GM23338 (cell line): ENCODE data around the gene MOB3B. TPM values are rescaled to one million over a fixed set of nuclear protein-coding genes. Genes with fewer than 3 reads are reported as not detected.

Source experiments
- ATAC-seq: fragments of 200-7000 bp; cut with Tn5 transposase; 3 replicates; pipeline ENCODE4 v1.9.1; 2020
- DNase-seq: peaks from one replicate; pipeline ENCODE4 v3.0.0-alpha.2; 2015; ENCODE audit warnings: low spot score
- H2AFZ ChIP-seq: fragments of 200-600 bp; sonication (generic); 2 replicates; pipeline ENCODE4 v1.8.0; 2016; ENCODE audit warnings: antibody characterized with exemption, mild to moderate bottlenecking, moderate library complexity
- H3F3A ChIP-seq: fragments of 200-600 bp; sonication (generic); replicated peaks from 2 replicates; pipeline ENCODE4 v1.8.0; 2017; ENCODE audit warnings: antibody characterized with exemption, mixed run types, low read depth
- H3K27ac ChIP-seq: fragments of 200-600 bp; sonication (generic); 2 replicates; pipeline ENCODE4 v1.6.1; 2016; ENCODE audit warnings: low read depth
- H3K27me3 ChIP-seq: fragments of 200-600 bp; sonication (generic); 2 replicates; pipeline ENCODE4 v1.8.0; 2016; ENCODE audit warnings: mild to moderate bottlenecking, mixed run types, moderate library complexity; ENCODE audit not compliant: insufficient read depth
- H3K36me3 ChIP-seq: fragments of 200-600 bp; sonication (generic); 2 replicates; pipeline ENCODE4 v1.8.0; 2016; ENCODE audit warnings: mild to moderate bottlenecking; ENCODE audit not compliant: insufficient read depth
- H3K4me1 ChIP-seq: fragments of 200-600 bp; sonication (generic); 2 replicates; pipeline ENCODE4 v1.8.0; 2016; ENCODE audit warnings: mild to moderate bottlenecking, moderate library complexity; ENCODE audit not compliant: insufficient read depth
- H3K4me2 ChIP-seq: fragments of 200-600 bp; sonication (generic); 2 replicates; pipeline ENCODE4 v1.7.1; 2017; ENCODE audit warnings: mixed run types
- H3K4me3 ChIP-seq: fragments of 200-600 bp; sonication (generic); 2 replicates; pipeline ENCODE4 v1.6.1; 2016; ENCODE audit warnings: mixed run types
- H3K79me2 ChIP-seq: fragments of 200-600 bp; sonication (generic); replicated peaks from 2 replicates; pipeline ENCODE4 v1.8.0; 2017; ENCODE audit warnings: mild to moderate bottlenecking; ENCODE audit not compliant: insufficient read depth
- H3K9me2 ChIP-seq: fragments of 200-600 bp; sonication (generic); 2 replicates; pipeline ENCODE4 v1.8.0; 2017; ENCODE audit not compliant: insufficient read depth
- H4K20me1 ChIP-seq: fragments of 200-600 bp; sonication (generic); replicated peaks from 2 replicates; pipeline ENCODE4 v1.8.0; 2017; ENCODE audit warnings: mild to moderate bottlenecking; ENCODE audit not compliant: insufficient read depth
- H3K27ac Mint-ChIP-seq: 2 replicates; pipeline ENCODE4 v1.8.0; 2020; ENCODE audit warnings: inconsistent platforms, mild to moderate bottlenecking, moderate library complexity, mixed read lengths
- H3K27me3 Mint-ChIP-seq: 3 replicates; pipeline ENCODE4 v1.8.0; 2022; ENCODE audit warnings: low read depth, mild to moderate bottlenecking, moderate library complexity, mixed read lengths, inconsistent platforms; ENCODE audit not compliant: insufficient read depth, poor library complexity
- H3K36me3 Mint-ChIP-seq: 3 replicates; pipeline ENCODE4 v1.8.0; 2021; ENCODE audit warnings: low read depth, mild to moderate bottlenecking, inconsistent platforms, moderate library complexity, mixed read lengths
- H3K4me1 Mint-ChIP-seq: 3 replicates; pipeline ENCODE4 v1.8.0; 2020; ENCODE audit warnings: mild to moderate bottlenecking, inconsistent platforms, mixed read lengths
- H3K4me3 Mint-ChIP-seq: 3 replicates; pipeline ENCODE4 v1.8.0; 2021; ENCODE audit warnings: moderate library complexity, mild to moderate bottlenecking, inconsistent platforms, mixed read lengths
- H3K9me3 Mint-ChIP-seq: 3 replicates; pipeline ENCODE4 v1.8.0; 2020; ENCODE audit warnings: moderate library complexity, mild to moderate bottlenecking, inconsistent platforms, mixed read lengths
- CREB1 ChIP-seq: fragments of 250-450 bp; sonication (Bioruptor Pico); IDR thresholded peaks from 2 replicates; pipeline ENCODE4 v1.5.0; 2020; ENCODE audit warnings: low read depth, mild to moderate bottlenecking, moderate library complexity
- CTCF ChIP-seq, 2 experiments: fragments of 200-600 bp in 1 of 2; sonication (generic) in 1 of 2; conservative IDR thresholded peaks; 2 replicates each; pipeline versions ENCODE4 v1.5.1 to v1.6.1; 2016 to 2017; ENCODE audit warnings: antibody characterized with exemption in 2 of 2, low read depth in 2 of 2, mild to moderate bottlenecking in 2 of 2, moderate library complexity in 1 of 2
- ETS1 ChIP-seq: IDR thresholded peaks from 2 replicates; pipeline ENCODE4 v1.6.1; 2016; ENCODE audit warnings: antibody characterized with exemption
- EZH2 ChIP-seq: fragments of 200-600 bp; sonication (generic); IDR thresholded peaks from one replicate; pipeline ENCODE4 v1.8.0; 2017; ENCODE audit warnings: antibody characterized with exemption, mild to moderate bottlenecking, low read depth; ENCODE audit not compliant: unreplicated experiment
- EZH2phosphoT487 ChIP-seq: fragments of 200-600 bp; sonication (generic); IDR thresholded peaks from one replicate; pipeline ENCODE4 v1.8.1; 2018; ENCODE audit warnings: antibody characterized with exemption; ENCODE audit not compliant: unreplicated experiment
- JUNB ChIP-seq: IDR thresholded peaks from one replicate; pipeline ENCODE4 v1.6.1; 2016; ENCODE audit warnings: antibody characterized with exemption; ENCODE audit not compliant: unreplicated experiment
- NANOG ChIP-seq: IDR thresholded peaks from 2 replicates; pipeline ENCODE4 v1.6.1; 2016; ENCODE audit warnings: antibody characterized with exemption, borderline replicate concordance
- POLR2AphosphoS5 ChIP-seq: IDR thresholded peaks from 2 replicates; pipeline ENCODE4 v1.6.1; 2016; ENCODE audit warnings: antibody characterized with exemption, low read depth
- STAT1 ChIP-seq: IDR thresholded peaks from one replicate; pipeline ENCODE4 v1.6.1; 2016; ENCODE audit warnings: antibody characterized with exemption; ENCODE audit not compliant: unreplicated experiment
- ZNF114 ChIP-seq: fragments of 250-450 bp; sonication (Bioruptor Pico); IDR thresholded peaks from 2 replicates; pipeline ENCODE4 v1.5.0; 2020; ENCODE audit warnings: mild to moderate bottlenecking, moderate library complexity
- ZNF331 ChIP-seq: fragments of 250-450 bp; sonication (Bioruptor Pico); IDR thresholded peaks from 2 replicates; pipeline ENCODE4 v1.5.0; 2020; ENCODE audit warnings: low read depth, mild to moderate bottlenecking, moderate library complexity
- ZNF462 ChIP-seq: fragments of 250-450 bp; sonication (Bioruptor Pico); IDR thresholded peaks from 2 replicates; pipeline ENCODE4 v1.5.0; 2020; ENCODE audit warnings: mild to moderate bottlenecking, moderate library complexity
- polyA plus RNA-seq: library from polyadenylated mRNA; unstranded; fragments of >200 nt; fragmentation: Nextera tagmentation; extraction: Ambion mirVana; gene quantifications from 2 replicates; pipeline ENCODE4 v1.2.1, GENCODE V29; 2016
- total RNA-seq: library from RNA; depleted of rRNA; stranded (reverse); fragments of >200 nt; shearing (Covaris generic); gene quantifications from 2 replicates; pipeline ENCODE4 v1.2.3, GENCODE V29; 2014
- TF ChIP-seq, protein P1 (sequence below): IDR thresholded peaks from one replicate; pipeline ENCODE4 v1.6.1; 2018; ENCODE audit warnings: antibody characterized with exemption; ENCODE audit not compliant: unreplicated experiment

MOB3B gene
- total and polyA plus RNA-seq, 2 experiments from 2014 or later = 7.6 to 12.1 TPM

GRCh38 chr9:27451207-27451797 lies 78.3 kb downstream of the MOB3B start:
- H3K4me1 Mint-ChIP-seq = peaks cover 40% of the 10 kb centered on the region
- no peak for DNase-seq
- no peak overlapping the region for H3K27ac Mint-ChIP-seq
- H3K4me1 ChIP-seq = 0 out of 2 replicates have a peak, but pooled peaks cover 4% of the 10 kb centered on the region
- no peaks in the 10 kb centered on the region for H3F3A ChIP-seq
- no peak overlapping the region for H3K27ac ChIP-seq
- H3K4me2 ChIP-seq = no peak overlapping the region
- no peak overlapping the region for H3K4me3 ChIP-seq
- no peaks in the 10 kb centered on the region for H3K9me3 Mint-ChIP-seq
- peaks cover 32% of the 10 kb centered on the region for H3K36me3 Mint-ChIP-seq
- H3K9me2 ChIP-seq = peaks cover 11% of the 10 kb centered on the region
- H3K27me3 Mint-ChIP-seq = no peaks in the 10 kb centered on the region
- no peaks in the 10 kb centered on the region for H4K20me1 ChIP-seq
- H3K4me3 Mint-ChIP-seq = no peak overlapping the region
- H3K79me2 ChIP-seq = 0 out of 2 replicates have a peak, but pooled peaks cover 4% of the 10 kb centered on the region
- no peak for ATAC-seq
- no peaks in the 10 kb centered on the region for H3K36me3 ChIP-seq
- no peak overlapping the region for H2AFZ ChIP-seq
- no peaks in the 10 kb centered on the region for H3K27me3 ChIP-seq
- no peak for TF ChIP-seq STAT1
- TF ChIP-seq ZNF462 (CRISPR knock-in tag) = no peak
- TF ChIP-seq, protein P1, sequence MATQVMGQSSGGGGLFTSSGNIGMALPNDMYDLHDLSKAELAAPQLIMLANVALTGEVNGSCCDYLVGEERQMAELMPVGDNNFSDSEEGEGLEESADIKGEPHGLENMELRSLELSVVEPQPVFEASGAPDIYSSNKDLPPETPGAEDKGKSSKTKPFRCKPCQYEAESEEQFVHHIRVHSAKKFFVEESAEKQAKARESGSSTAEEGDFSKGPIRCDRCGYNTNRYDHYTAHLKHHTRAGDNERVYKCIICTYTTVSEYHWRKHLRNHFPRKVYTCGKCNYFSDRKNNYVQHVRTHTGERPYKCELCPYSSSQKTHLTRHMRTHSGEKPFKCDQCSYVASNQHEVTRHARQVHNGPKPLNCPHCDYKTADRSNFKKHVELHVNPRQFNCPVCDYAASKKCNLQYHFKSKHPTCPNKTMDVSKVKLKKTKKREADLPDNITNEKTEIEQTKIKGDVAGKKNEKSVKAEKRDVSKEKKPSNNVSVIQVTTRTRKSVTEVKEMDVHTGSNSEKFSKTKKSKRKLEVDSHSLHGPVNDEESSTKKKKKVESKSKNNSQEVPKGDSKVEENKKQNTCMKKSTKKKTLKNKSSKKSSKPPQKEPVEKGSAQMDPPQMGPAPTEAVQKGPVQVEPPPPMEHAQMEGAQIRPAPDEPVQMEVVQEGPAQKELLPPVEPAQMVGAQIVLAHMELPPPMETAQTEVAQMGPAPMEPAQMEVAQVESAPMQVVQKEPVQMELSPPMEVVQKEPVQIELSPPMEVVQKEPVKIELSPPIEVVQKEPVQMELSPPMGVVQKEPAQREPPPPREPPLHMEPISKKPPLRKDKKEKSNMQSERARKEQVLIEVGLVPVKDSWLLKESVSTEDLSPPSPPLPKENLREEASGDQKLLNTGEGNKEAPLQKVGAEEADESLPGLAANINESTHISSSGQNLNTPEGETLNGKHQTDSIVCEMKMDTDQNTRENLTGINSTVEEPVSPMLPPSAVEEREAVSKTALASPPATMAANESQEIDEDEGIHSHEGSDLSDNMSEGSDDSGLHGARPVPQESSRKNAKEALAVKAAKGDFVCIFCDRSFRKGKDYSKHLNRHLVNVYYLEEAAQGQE = no peak
- no peak for TF ChIP-seq CTCF (conservative IDR thresholded peaks at IDR 0.05; ENCODE audit: low read depth in 2 of 2)
- no peak for TF ChIP-seq ETS1
- no peak for TF ChIP-seq ZNF331 (CRISPR knock-in tag)
- no peak for TF ChIP-seq EZH2
- no peak for TF ChIP-seq POLR2AphosphoS5
- TF ChIP-seq EZH2phosphoT487 = no peak
- no peak for TF ChIP-seq CREB1
- TF ChIP-seq NANOG = no peak
- TF ChIP-seq JUNB = no peak
- TF ChIP-seq ZNF114 = no peak
